Body of pancreas (tissue), 4 donors: ENCODE data around the gene TPM1.

Experiments used
- POLR2A ChIP-seq, 3 donors: fragments of 450-650 bp; IDR thresholded peaks; one replicate each; pipeline ENCODE4 v1.6.1; 2016; ENCODE audit warnings: antibody characterized with exemption in 3 of 3, mild to moderate bottlenecking in 2 of 3
- TF ChIP-seq, protein P1 (sequence below), 7 experiments: fragments of 450-650 bp in 4 of 7; fragments of 200-600 bp in 3 of 7; sonication (generic) in 3 of 7; IDR thresholded peaks; one replicate each; pipeline ENCODE4 v1.5.1; 2016 to 2019; ENCODE audit warnings: antibody characterized with exemption in 7 of 7

- TF ChIP-seq, protein P1, sequence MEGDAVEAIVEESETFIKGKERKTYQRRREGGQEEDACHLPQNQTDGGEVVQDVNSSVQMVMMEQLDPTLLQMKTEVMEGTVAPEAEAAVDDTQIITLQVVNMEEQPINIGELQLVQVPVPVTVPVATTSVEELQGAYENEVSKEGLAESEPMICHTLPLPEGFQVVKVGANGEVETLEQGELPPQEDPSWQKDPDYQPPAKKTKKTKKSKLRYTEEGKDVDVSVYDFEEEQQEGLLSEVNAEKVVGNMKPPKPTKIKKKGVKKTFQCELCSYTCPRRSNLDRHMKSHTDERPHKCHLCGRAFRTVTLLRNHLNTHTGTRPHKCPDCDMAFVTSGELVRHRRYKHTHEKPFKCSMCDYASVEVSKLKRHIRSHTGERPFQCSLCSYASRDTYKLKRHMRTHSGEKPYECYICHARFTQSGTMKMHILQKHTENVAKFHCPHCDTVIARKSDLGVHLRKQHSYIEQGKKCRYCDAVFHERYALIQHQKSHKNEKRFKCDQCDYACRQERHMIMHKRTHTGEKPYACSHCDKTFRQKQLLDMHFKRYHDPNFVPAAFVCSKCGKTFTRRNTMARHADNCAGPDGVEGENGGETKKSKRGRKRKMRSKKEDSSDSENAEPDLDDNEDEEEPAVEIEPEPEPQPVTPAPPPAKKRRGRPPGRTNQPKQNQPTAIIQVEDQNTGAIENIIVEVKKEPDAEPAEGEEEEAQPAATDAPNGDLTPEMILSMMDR (IDR thresholded peaks at IDR 0.05) = no peak
- no peak for TF ChIP-seq POLR2A (IDR thresholded peaks at IDR 0.05)
Measured at GRCh38 chr15:63010920-63011693, 31.4 kb upstream of the TPM1 start.
